SU-DHL-6 (cell line): ENCODE results near the gene ARAP1.

Experiments
- H2AFZ ChIP-seq: fragments of 200-600 bp; sonication (generic); 2 replicates; pipeline ENCODE4 v1.6.1; 2014; ENCODE audit warnings: low read depth, mild to moderate bottlenecking, moderate library complexity, mixed read lengths, antibody characterized with exemption, low read length; ENCODE audit not compliant: severe bottlenecking
- H3F3A ChIP-seq: fragments of 200-600 bp; shearing (Covaris generic); 2 replicates; pipeline ENCODE4 v1.6.0; 2016; ENCODE audit warnings: antibody characterized with exemption, mild to moderate bottlenecking; ENCODE audit not compliant: insufficient read depth
- H3K27ac ChIP-seq: fragments of 200-600 bp; sonication (generic); 2 replicates; pipeline ENCODE4 v1.5.1; 2016; ENCODE audit warnings: low read depth, mild to moderate bottlenecking, low read length, moderate library complexity, mixed read lengths
- H3K27me3 ChIP-seq: fragments of 200-600 bp; sonication (generic), shearing (Covaris generic); 2 replicates; pipeline ENCODE4 v1.6.0; 2014; ENCODE audit warnings: mild to moderate bottlenecking, low read length
- H3K36me3 ChIP-seq: fragments of 200-600 bp; sonication (generic); 2 replicates; pipeline ENCODE4 v1.6.1; 2014; ENCODE audit warnings: mild to moderate bottlenecking, low read length, mixed read lengths
- H3K4me2 ChIP-seq: fragments of 300-600, 200-600 bp; shearing (Covaris generic), sonication (generic); 2 replicates; pipeline ENCODE4 v1.6.0; 2014; ENCODE audit warnings: low read length, low read depth, mild to moderate bottlenecking; ENCODE audit not compliant: poor library complexity, severe bottlenecking
- H3K4me3 ChIP-seq: fragments of 200-600 bp; sonication (generic); 2 replicates; pipeline ENCODE4 v1.5.1; 2014; ENCODE audit warnings: antibody characterized with exemption, low read length, mild to moderate bottlenecking, mixed read lengths; ENCODE audit not compliant: insufficient read depth, poor library complexity, severe bottlenecking
- H3K79me2 ChIP-seq: fragments of 200-600 bp; sonication (generic); 2 replicates; pipeline ENCODE4 v1.6.1; 2014; ENCODE audit warnings: mild to moderate bottlenecking, low read length, moderate library complexity; ENCODE audit not compliant: insufficient read depth
- H3K9ac ChIP-seq: fragments of 200-600 bp; sonication (generic); 2 replicates; pipeline ENCODE4 v1.7.0; 2014; ENCODE audit warnings: mild to moderate bottlenecking, low read length
- H3K9me2 ChIP-seq: fragments of 200-600 bp; sonication (generic); replicated peaks from 2 replicates; pipeline ENCODE4 v1.6.1; 2014; ENCODE audit warnings: low read length; ENCODE audit not compliant: insufficient read depth
- H3K9me3 ChIP-seq: fragments of 200-600 bp; sonication (generic); 2 replicates; pipeline ENCODE4 v1.6.1; 2014; ENCODE audit warnings: low read length, mixed read lengths; ENCODE audit not compliant: insufficient read depth
- H4K20me1 ChIP-seq: fragments of 200-600 bp; sonication (generic); 2 replicates; pipeline ENCODE4 v1.6.1; 2014; ENCODE audit warnings: low read depth, mild to moderate bottlenecking, antibody characterized with exemption, low read length, moderate library complexity, mixed read lengths
- EZH2phosphoT487 ChIP-seq: fragments of 200-600 bp; sonication (generic), shearing (Covaris generic); conservative IDR thresholded peaks from 2 replicates; pipeline ENCODE4 v1.6.1; 2018; ENCODE audit warnings: mild to moderate bottlenecking, antibody characterized with exemption, low read length, moderate library complexity, mixed read lengths
- TF ChIP-seq, protein P1 (sequence below): fragments of 200-600 bp; sonication (generic); IDR thresholded peaks from one replicate; pipeline ENCODE4 v1.5.1; 2017; ENCODE audit warnings: antibody characterized with exemption, mild to moderate bottlenecking, low read length, moderate library complexity; ENCODE audit not compliant: insufficient read depth, poor library complexity, severe bottlenecking

The ARAP1 gene

DNA sequence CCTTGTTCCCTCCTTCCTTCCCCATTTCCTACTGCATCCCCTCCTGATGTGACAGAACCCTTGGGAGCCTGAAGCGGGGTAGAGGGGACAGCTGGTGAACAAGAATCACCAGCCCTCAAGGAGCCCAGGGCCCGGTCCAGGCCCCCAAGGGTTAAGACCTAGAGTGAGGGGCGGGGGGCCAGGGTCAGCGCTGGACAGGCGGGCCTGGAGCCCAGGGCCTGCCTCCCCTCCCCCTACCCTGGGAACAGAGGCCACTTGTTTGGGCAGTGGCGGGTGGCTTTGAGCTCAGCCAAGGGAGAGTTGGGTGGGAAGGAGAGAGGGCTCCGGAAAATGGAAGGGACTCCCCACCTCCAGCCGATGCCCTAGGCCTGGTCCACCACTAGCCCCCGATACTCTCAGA is 2.1 kb downstream of the ARAP1 start:
- Histone ChIP-seq H3K4me3 (no peak overlapping the region), H3K79me2 (no peaks in the 10 kb centered on the region), H3K9me2 (no peaks in the 10 kb centered on the region), H3F3A (no peaks in the 10 kb centered on the region), H3K4me2 (no peak overlapping the region), H4K20me1 (no peaks in the 10 kb centered on the region), H3K9me3 (no peaks in the 10 kb centered on the region), H3K27me3 (no peaks in the 10 kb centered on the region), H3K27ac (no peak overlapping the region), H3K36me3 (no peaks in the 10 kb centered on the region), H2AFZ (no peak overlapping the region), H3K9ac (no peak overlapping the region)
- TF ChIP-seq, protein P1, sequence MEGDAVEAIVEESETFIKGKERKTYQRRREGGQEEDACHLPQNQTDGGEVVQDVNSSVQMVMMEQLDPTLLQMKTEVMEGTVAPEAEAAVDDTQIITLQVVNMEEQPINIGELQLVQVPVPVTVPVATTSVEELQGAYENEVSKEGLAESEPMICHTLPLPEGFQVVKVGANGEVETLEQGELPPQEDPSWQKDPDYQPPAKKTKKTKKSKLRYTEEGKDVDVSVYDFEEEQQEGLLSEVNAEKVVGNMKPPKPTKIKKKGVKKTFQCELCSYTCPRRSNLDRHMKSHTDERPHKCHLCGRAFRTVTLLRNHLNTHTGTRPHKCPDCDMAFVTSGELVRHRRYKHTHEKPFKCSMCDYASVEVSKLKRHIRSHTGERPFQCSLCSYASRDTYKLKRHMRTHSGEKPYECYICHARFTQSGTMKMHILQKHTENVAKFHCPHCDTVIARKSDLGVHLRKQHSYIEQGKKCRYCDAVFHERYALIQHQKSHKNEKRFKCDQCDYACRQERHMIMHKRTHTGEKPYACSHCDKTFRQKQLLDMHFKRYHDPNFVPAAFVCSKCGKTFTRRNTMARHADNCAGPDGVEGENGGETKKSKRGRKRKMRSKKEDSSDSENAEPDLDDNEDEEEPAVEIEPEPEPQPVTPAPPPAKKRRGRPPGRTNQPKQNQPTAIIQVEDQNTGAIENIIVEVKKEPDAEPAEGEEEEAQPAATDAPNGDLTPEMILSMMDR = no peak
- no peak for TF ChIP-seq EZH2phosphoT487

DNA sequence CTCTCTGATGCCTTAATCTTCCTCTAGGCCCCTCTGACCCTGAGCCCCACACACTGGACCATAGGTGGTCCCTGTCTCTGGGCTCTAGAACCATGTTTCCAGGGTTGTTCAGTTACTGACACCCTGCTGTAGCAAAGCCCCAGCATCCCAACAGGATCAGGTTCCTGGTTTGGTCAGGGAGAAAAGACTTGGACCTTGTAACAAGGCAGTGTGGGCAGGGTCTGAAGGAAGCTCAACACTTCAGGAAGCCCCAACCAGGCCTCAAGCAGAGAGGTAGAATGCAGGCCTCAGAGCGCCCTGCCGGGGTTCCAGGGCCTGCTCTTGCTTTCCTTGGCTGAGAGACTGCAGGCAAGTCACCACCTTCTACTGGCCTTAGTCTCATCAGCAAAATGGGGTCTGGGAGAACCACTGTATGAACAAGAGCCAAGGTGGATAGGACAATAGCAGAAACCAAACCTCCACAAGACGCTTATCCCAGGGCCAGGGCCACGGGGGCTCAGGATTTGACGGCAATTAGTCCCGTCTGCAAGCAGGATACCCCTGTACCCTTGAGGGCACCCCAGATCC is 4.8 kb downstream of the ARAP1 start:
- Histone ChIP-seq H3K9me3 (no peaks in the 10 kb centered on the region), H3K4me3 (no peak overlapping the region), H3K27me3 (no peaks in the 10 kb centered on the region), H3K79me2 (no peaks in the 10 kb centered on the region), H3K9ac (no peak overlapping the region), H3K27ac (no peak overlapping the region), H3K36me3 (no peaks in the 10 kb centered on the region), H3K4me2 (no peak overlapping the region), H2AFZ (no peak overlapping the region), H3F3A (no peaks in the 10 kb centered on the region), H3K9me2 (no peaks in the 10 kb centered on the region), H4K20me1 (no peaks in the 10 kb centered on the region)
- TF ChIP-seq EZH2phosphoT487 = no peak
- TF ChIP-seq, protein P1 = no peak

DNA sequence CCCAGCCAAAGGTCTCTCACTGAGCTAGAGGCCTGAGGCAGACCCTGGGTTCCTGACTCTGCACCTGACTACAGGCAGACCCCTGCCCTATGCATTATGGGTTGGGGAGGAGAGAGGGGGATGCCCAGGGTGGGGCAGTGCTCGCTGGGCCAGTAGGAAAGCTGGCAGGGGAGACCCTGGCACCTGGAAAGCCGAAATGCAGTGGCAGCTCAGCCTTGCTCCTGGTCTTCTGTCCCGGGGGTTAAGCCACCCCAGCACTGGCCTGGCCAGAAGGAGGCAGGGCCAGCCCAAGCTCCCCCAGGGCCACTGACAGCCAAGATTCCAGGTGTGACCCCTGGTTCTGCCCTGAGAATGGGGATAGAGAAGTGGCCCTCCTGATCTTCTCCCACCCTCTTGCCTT is 5.4 kb downstream of the ARAP1 start:
- H3K4me2 ChIP-seq = no peak overlapping the region

More for the DNA sequence above, 5.4 kb downstream of the ARAP1 start:
- no peak overlapping the region for H3K9ac ChIP-seq
- no peak for TF ChIP-seq EZH2phosphoT487
- TF ChIP-seq, protein P1 = no peak
- H3K27me3 ChIP-seq = no peaks in the 10 kb centered on the region
- no peaks in the 10 kb centered on the region for H3K36me3 ChIP-seq
- no peak overlapping the region for H3K27ac ChIP-seq
- no peak overlapping the region for H2AFZ ChIP-seq
- no peaks in the 10 kb centered on the region for H4K20me1 ChIP-seq
- no peaks in the 10 kb centered on the region for H3K79me2 ChIP-seq
- H3K9me2 ChIP-seq = no peaks in the 10 kb centered on the region
- H3F3A ChIP-seq = no peaks in the 10 kb centered on the region
- H3K4me3 ChIP-seq = no peak overlapping the region
- no peaks in the 10 kb centered on the region for H3K9me3 ChIP-seq
